ENCODE results near the gene PREP.

GRCh38 chr6:105332576-105332975 is 70.3 kb downstream of the PREP start:
- TF ChIP-seq CTCF (IDR thresholded peaks at IDR 0.05; ENCODE audit: insufficient read depth, low read depth, low read length) (no peak), EZH2 (IDR thresholded peaks at IDR 0.05; ENCODE audit: insufficient read depth, low read length) (no peak)

Data from astrocyte (in vitro differentiated cells and primary cell).